Suppressor macrophage treated with lipopolysaccharide for 1 hour (primary cell): ENCODE measurements around the gene SLC26A11.
A peak's percentile ranks its signal among the peaks of the same experiment; 100 is the strongest.
"Not testable (repeated sequence)": the region's sequence is repeated elsewhere in the genome, so short reads cannot be mapped to it uniquely, and the experiment has no call there.

Experiments used
- DNase-seq, 3 donors: peaks; one replicate each; pipeline ENCODE4 v3.0.0-alpha.2; 2020 to 2022

Gene SLC26A11

DNA sequence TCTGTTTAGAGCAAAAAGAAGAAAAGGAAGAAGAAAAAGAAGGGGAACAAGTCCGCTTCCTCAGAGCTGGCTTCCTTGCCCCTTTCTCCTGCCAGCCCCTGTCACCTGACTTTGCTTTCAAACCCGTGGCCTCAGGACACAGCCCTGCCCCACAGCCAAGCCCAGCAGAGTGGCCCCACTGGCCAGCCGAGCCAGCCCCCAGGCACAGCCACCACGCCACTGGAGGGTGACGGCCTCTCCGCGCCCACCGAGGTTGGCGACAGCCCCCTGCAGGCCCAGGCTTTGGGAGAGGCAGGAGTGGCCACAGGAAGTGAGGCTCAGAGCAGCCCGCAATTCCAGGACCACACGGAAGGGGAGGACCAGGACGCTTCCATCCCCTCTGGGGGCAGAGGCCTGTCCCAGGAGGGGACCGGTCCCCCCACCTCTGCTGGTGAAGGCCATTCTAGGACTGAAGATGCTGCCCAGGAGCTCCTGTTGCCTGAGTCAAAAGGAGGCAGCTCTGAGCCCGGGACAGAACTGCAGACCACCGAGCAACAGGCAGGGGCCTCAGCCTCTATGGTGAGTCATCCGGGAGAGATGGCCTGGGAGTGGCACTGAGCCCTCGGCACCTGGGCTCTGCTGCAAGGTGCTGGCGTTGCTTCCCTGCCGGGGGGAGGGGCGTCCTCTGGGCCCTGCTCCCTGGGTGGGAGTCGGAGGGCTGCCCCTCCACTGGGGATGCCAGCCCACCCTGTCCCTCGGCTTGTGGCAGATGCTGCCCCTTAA lies 67.8 kb downstream of the SLC26A11 start:
- DNase-seq: no peak

DNA sequence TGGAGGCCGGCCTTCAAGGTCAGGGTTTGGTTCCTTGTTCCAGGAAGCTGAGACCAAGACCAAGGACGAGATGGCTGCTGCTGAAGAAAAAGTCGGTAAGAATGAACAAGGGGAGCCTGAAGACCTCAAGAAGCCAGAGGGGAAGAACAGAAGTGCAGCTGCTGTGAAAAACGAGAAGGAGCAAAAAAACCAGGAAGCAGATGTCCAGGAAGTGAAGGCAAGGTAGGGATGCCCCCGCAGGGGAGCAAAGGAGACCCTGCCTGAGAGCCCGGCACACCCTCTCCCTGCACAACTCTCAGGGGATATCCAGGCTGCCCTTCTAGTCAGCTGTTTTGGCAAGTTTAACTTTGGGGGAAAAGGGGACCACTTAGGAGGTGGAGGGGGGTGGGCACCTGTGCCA lies 69.4 kb downstream of the SLC26A11 start:
- DNase-seq: no peak

DNA sequence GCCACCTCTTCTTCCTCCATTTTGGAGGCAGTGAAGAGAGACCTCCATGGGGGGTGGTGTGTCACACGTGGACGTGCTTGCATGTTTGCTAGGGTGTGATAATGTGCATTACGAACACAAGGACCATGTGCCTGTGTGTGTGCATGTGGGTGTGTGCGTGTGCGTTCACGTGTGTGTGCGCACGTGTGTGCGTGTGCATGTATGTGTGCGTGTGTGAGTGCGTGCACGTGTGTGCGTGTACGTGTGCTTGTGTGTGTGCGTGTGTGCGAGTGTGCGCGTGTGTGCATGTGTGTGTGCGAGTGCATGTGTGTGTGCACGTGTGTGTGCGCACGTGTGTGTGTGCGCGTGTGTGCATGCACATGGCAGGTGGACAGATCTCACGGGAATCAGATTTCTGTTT lies 69.9 kb downstream of the SLC26A11 start:
- no peak for DNase-seq

DNA sequence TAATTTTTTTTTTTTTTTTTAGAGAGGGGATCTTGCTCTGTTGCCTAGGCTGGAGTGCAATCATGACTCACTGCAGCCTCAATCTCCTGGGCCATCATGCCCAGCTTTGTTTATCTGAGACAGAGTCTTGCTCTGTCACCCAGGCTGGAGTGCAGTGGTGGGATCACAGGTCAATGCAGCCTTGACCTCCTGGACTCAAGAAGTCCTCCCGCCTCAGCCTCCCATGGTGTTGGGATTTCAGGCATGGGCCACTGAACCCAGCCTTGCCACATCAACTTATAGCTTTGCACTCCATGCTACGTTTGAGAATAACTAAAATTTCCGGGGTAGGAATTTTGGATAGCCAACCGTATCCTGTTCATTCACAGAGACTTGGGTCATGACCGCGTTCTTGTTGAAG lies 71.0 kb downstream of the SLC26A11 start:
- DNase-seq: no peak

DNA sequence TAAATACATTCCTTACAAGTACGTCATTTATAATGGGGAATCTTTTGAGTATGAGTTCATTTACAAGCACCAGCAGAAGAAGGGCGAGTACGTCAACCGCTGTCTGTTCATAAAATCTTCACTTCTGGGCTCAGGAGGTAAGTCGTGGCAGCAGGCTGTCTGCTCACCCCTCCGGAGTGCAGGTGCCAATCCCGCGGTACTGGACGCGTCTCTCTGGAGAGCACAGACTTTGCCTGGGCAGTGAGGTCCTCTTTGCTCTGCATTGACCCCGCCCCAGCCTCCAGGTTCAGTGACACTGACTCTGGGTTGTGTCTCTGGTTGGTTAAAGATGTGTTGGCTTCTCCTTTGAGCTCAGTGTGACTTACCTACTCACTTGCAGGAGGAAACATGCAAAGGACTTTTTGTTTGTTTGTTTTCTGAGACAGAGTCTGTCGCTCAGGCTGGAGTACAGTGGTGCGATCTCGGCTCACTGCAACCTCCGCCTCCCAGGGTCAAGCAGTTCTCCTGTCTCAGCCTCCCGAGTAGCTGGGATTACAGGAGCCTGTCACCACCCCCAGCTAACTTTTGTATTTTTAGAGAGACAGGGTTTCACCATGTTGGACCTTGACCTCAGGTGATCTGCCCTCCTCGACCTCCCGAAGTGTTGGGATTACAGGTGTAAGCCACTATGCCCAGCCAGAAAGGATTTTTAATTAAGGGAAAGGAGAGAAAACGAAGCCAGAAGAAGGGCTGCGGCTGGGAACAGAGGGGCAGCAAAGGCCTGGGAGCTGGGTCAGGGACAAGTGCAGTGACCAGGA lies 71.7 kb downstream of the SLC26A11 start:
- no peak for DNase-seq

DNA sequence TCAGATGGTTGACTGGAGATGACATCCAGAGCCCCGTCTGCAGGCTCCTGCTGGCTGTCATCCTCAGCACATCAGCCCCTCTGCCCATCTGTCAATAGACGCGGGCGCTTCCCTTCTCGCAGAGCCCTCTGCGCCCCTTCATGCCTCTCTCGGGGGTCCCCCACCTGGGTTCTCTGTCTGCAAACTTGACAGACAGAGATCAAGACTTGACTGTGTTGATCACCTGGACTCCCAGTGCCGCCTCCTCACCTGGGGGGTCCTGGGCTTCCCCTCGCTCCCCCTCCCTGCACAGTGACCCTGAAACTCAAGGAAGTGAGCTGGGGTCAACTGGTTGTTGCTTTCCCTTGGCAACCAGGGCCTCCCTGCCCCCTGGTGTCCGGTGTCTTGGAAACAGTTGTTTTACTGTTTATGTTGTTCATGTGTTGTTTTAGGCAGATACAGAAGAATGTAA lies 72.3 kb downstream of the SLC26A11 start:
- no peak for DNase-seq

DNA sequence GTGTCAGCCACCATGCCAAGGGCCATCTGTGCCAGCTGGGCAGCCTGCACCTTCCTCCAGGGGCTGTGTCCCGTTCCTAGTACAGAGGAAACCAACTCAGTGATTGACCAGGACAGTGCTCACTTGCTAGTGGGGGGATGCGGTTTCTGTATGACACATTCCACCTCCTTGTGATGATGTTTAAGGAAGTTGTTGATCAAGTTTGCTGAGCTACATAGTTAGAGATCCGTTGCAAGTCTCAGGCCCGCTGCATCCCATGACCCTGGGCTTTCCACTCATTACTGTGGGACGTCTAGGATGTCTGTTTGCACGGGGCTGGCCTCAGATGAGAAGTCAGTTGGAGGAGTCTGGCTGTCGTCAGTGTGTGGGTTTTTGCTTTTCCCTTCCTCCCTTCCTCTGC lies 74.0 kb downstream of the SLC26A11 start:
- peak; percentile 89 to 90 (median 90) for DNase-seq

DNA sequence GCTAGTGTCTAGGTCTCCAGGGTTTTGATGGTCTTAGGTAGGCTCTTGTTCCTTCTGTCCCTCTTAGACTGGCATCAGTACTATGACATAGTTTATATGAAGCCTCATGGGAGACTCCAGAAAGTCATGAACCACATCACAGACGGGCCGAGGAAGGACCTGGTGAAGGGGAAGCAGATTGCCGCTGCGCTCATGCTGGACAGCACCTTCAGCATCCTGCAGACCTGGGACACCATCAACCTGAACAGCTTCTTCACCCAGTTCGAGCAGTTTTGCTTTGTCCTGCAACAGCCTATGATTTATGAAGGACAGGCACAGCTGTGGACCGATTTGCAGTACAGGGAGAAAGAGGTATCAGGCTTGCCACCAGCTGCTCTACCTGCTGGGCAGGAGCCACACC lies 74.4 kb downstream of the SLC26A11 start:
- no peak for DNase-seq

DNA sequence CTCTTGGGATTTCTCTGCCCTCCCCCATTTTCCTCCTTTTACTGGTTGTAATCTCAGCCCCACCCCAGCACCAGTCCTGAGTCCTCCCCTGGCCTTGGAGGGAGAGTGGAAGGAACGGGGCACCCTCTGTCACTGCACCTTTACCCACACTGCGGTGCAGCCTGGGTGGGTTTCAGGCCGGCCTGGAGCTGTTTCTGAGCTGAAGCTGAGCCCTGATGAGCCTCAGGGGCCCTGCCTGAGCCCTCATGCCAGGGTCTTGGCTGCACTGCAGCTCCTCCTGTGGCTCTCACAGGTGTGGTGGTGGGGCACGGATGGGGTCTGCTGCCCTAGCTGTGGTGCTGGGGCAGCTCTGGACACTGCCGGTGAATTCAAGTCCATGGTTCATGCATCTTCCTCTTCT lies 74.9 kb downstream of the SLC26A11 start:
- DNase-seq: no peak

DNA sequence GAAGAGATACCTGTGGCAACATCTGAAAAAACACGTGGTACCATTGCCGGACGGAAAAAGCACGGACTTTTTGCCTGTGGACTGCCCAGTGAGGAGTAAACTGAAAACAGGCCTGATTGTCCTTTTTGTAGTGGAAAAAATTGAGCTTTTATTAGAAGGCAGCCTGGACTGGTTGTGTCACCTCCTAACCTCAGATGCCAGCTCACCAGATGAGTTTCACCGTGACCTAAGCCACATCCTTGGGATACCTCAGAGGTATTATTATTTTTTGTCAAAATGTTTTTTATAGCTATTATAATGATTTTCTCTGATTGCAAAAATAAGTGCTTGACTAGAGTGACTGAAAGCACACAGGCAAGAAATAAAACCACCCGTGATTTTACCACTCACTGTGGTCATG lies 75.3 kb downstream of the SLC26A11 start:
- no peak for DNase-seq

DNA sequence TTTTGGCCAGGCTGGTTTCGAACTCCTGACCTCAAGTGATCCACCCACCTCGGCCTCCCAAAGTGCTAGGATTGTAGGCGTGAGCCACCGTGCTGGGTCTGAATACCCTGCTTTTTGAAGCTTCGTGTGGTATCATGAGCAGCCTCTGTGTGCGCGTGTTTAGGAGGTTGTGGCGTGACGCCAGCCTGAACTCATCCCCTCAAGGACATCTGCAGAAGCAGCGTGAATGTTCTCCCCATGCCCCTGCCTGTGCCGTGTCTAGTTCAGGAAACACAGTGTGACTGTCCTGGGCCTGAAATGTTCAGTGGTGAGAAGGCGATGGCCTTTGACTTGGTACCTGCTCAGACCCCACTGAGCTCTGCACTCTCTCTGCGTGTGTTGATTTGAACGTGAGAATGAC lies 76.0 kb downstream of the SLC26A11 start:
- DNase-seq: no peak

DNA sequence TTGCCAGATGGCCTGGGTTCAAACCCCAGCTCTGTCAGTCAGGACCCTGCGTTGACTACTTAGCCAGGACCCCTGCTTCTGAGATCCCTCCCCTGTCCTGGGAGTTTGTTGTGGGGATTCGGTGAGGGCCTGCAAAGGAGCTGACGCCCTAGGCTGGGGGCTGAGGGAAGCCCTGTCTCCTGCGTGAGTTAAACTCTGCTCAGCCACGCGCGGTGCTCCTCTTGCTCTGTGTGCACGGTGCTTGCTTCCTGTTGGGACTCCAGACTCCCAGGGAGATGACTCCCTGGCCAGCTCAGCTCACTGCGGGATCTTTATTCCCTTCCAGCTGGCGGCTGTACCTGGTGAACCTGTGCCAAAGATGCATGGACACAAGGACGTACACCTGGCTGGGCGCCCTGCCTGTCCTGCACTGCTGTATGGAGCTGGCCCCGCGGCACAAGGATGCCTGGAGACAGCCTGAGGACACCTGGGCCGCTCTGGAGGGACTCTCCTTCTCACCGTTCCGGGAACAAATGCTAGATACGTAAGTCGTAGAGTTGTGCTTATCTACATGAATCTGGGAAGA lies 77.9 kb downstream of the SLC26A11 start:
- no peak for DNase-seq

DNA sequence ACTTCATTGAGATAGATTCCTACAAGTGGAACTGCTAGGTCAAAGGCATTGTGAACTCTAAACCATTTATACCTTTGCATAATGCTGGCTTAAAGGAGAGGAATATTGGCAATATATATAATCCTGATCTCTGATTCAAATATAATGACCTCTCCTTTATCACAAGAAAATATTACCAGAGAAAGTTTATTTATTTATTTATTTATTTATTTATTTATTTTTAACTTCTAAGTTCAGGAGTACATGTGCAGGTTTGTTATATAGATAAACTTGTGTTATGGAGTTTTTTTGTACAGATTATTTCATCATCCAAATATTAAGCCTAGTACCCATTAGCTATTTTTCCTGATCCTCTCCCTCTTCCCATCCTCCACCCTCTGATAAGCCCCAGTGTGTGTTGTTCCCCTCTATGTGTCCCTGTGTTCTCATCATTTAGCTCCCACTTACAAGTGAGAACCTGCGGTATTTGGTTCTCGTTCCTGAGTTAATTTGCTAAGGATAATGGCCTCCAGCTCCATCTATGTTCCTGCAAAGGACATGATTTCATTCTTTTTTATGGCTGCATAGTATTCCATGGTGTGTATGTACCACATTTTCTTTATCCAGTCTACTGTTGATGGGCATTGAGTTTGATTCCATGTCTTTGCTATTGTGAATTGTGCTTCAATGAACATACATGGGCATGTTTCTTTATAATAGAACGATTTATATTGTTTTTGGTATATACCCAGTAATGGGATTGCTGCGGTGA lies 79.3 kb downstream of the SLC26A11 start:
- DNase-seq: not testable (repeated sequence)

DNA sequence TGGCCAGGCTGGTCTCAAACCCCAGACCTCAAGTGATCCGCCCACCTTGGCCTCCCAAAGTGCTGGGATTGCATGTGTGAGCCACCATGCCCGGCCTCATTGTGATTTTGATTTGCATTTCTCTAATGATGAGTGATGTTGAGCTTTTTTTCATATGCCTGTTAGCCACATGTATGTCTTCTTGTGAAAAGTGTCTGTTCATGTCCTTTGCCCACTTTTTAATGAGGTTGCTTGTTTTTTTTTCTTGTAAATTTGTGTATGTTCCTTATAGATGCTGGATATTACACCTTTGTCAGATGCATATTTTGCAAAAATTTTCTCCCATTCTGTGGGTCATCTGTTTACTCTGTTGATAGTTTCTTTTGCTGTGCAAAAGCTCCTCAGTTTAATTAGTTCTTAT lies 80.5 kb downstream of the SLC26A11 start:
- not testable (repeated sequence) for DNase-seq
